GM12872 (cell line): ENCODE data around the gene CPLANE1.

Source experiments
- TF ChIP-seq, protein P1 (sequence below): IDR thresholded peaks from 3 replicates; pipeline ENCODE4 v1.5.1; 2011; ENCODE audit warnings: low read depth, mild to moderate bottlenecking, low read length, moderate library complexity; ENCODE audit not compliant: insufficient read depth

Gene CPLANE1

GRCh38 chr5:37086466-37087173 lies 162.6 kb downstream of the CPLANE1 start:
- TF ChIP-seq, protein P1, sequence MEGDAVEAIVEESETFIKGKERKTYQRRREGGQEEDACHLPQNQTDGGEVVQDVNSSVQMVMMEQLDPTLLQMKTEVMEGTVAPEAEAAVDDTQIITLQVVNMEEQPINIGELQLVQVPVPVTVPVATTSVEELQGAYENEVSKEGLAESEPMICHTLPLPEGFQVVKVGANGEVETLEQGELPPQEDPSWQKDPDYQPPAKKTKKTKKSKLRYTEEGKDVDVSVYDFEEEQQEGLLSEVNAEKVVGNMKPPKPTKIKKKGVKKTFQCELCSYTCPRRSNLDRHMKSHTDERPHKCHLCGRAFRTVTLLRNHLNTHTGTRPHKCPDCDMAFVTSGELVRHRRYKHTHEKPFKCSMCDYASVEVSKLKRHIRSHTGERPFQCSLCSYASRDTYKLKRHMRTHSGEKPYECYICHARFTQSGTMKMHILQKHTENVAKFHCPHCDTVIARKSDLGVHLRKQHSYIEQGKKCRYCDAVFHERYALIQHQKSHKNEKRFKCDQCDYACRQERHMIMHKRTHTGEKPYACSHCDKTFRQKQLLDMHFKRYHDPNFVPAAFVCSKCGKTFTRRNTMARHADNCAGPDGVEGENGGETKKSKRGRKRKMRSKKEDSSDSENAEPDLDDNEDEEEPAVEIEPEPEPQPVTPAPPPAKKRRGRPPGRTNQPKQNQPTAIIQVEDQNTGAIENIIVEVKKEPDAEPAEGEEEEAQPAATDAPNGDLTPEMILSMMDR = no peak

- TF ChIP-seq, protein P1 = no peak
Observed at GRCh38 chr5:37080697-37081096, 168.5 kb downstream of the CPLANE1 start.

DNA sequence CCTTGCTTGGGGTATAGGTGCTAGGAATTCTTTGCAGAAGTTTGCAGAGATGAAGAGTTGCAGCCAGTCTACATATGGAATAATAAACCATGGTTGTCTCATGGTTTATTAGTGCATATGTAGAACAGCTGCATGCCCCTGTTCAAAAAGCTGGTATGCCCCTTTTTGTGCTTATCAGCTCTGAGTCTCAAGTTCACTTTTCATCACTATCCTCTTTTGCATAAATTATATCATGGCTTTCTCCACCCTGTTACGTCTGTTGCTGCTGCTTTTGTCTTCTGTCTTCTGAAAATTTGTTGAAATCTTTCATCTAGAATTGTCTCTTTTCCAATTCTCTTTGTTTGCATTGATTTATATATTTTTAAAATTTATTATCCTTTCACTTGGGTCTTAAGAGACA lies 172.0 kb downstream of the CPLANE1 start:
- TF ChIP-seq, protein P1 = no peak

GRCh38 chr5:37075399-37075950 lies 173.7 kb downstream of the CPLANE1 start:
- TF ChIP-seq, protein P1 = no peak

DNA sequence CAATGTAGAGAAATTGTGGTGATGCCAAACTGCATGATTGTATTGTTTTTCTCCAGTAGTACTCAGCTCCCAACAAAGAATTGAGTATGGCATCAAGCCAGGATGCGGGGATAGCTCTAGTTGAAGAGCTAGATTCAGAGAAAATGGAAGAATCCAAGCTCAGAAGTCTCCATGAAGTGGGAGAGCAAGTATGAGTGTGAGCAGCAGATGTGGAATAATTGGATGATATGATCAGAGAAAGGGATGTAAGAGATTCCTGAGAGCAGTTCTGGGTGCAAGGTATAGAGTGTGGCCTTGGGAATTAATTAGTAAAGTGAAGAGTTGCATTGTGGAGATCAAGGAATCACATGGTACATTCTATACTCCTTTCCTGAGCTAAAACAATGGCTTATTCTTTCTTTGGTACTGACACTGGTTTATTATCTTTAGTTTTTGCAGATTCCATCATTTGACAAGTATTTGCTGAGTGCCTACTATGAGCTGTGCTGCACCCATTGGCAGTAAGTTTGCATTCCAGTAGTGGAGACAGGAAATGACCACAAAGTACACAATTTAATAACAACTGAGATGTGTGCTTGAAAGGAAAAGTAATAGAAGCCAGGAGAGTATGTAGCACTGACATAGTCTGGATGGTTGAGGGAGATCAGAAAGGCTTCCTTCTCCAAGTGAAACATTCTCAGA lies 177.1 kb downstream of the CPLANE1 start:
- TF ChIP-seq, protein P1 = no peak

GRCh38 chr5:37071487-37071886 lies 177.7 kb downstream of the CPLANE1 start:
- TF ChIP-seq, protein P1 = no peak

- TF ChIP-seq, protein P1 = no peak
Observed at GRCh38 chr5:37064442-37064841, 184.7 kb downstream of the CPLANE1 start.
